ENCODE results near the gene IGSF21.
"Not testable (repeated sequence)": the region's sequence is repeated elsewhere in the genome, so short reads cannot be mapped to it uniquely, and the experiment has no call there.

IGSF21 gene

DNA sequence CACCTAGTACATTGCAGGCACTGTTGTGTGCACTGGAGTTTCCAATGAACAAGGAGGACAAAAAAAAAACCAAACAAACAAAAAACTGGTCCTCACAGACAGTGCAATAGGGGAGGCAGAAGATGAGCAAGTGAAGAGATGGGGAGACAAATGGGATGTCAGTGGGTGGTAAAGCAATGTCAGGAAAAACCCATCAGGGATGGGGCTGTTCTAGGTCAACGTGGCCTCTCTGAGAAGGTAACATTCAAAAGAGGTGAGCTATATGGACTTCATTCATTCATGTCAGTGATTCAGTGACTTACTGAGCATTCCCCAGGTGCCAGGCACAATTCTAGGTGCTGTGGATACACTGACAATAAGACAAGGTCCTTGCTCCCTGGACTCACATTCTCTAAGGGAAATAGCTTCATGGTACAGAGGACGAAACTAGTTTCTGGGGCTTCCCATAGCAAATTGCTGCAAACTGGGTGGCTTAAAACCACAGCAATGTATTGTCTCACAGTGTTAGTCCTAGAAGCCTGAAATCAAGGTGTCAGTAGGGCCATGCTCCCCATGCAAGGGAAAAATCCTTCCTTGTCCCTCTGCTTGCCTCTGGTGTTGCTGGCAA lies 232.7 kb downstream of the IGSF21 start:
- DNase-seq = no peak

DNA sequence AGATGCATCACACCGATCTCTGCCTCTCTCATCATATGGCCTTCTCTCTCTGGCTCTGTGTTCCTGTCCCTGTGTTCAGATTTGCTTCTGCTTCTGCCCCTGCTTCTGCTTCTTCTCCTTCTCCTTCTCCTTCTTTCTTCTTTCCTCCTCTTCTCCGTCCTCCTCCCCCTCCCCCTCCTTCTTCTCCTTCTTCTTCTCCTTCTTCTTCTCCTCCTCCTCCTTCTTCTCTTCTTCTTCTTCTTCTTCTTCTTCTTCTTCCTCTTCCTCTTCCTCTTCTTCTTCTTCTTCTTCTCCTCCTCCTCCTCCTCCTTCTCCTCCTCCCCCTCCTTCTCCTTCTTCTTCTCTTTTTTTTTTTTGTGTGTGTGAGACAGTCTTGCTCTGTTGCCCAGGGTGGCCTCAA lies 233.2 kb downstream of the IGSF21 start:
- no peak for DNase-seq

DNA sequence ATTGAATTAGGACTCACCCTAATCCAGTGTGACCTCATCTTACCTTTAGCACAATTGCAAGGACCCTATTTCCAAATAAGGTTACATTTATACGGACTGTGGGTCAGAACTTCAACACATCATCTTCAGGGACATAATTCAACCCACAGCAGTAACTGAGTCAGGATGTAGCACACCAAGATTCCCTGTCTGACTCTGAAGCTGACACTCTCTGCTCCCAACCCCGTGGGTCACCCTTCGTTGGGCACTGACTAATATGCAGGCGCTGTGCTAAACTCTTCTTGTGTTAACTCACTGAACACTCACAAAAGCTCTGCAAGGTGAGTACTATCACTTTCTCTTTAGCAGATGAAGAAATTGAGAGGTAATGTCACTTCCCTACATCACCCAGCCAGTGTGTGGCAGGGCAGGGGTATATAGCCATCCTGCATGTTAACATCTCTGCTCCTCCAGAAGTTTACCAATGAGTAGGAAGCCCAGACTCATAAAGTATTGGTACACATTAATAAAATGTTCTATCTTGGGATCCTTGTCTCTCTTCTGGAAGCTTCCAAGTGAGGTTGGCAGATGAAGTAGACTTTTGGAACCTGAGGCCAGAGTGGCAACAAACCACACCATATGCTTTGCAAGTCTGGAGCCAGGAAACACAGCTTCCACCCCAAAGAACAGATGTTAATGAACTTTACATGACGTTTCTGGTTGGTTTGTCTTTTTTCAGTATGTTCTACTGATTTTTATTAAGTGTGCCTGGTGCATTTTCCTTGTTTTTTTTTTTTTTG lies 233.9 kb downstream of the IGSF21 start:
- no peak for DNase-seq

DNA sequence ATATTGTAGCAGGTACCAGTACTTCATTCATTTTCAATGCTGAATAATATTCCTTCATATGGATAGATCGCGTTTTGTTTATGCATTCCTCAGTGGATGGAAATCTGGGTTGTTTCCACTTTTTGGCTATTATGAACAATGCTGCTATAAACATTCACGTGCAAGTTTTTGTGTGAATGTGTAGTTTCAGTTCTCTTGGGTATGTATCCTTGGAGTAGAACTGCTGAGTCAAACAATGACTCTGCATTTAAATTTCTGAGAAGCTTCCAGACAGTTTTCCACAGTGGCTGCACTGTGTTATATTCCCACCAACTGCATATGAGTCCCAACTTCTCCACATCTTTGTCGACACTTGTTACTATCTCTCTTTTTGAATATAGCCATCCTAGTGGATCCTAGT lies 235.1 kb downstream of the IGSF21 start:
- DNase-seq = no peak

DNA sequence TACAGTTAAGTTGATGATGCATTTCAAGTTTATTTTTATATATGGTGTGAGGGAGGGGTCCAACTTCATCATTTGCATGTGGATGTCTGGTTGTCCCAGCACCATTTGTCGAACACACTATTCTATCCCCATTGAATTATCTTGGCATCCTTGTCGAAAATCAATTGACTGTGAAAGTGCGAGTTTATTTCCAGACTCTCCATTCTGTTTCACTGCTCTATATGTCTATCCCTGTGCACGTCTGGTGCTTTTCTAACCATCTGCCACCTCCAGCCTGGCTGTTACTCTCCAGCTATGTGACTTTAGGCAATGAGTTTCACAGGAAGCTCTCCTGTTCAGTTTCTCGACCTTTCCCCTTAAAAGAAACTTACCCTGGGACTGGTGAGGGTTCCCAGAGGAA lies 236.0 kb downstream of the IGSF21 start:
- DNase-seq = no peak

DNA sequence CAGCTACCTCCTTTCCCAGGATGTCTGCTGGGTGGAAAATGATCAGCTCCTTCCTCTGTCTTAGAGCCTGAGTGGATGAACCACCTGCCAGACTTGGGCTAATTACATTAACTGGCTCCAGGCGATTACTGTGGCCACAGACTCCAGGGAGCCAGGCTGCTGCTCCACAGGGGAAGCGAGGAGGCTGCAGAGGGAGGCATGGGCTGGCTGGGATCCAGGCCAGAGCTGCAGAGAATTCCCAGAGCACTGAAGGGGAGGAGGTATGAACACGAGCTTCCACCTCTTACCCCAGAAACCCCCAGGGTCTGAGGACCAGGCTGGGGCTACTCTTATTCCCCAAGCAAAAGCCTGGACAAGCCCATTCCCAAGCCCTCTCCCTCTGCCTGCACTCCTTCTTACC lies 237.2 kb downstream of the IGSF21 start:
- peak; percentile 65 for DNase-seq

DNA sequence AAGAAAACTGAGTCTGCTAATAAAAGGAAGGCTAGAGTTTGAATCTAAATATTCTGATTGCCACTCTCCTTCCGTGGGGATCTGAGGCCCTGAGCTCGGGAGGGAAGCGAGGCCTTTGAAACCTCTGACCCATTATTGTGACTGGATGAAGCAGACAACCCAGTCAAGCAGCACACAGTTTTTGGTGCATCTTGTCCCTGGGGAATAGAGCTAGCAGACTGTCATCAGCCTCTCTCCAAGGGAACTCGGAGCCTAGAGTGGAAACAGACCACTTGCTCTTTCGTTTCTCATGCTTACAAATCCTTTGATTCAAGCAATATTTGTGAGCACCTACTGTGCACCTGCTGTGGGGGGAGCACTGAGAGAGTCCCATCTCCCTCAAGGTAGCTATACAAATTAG lies 240.0 kb downstream of the IGSF21 start:
- peak; percentile 42 for DNase-seq

DNA sequence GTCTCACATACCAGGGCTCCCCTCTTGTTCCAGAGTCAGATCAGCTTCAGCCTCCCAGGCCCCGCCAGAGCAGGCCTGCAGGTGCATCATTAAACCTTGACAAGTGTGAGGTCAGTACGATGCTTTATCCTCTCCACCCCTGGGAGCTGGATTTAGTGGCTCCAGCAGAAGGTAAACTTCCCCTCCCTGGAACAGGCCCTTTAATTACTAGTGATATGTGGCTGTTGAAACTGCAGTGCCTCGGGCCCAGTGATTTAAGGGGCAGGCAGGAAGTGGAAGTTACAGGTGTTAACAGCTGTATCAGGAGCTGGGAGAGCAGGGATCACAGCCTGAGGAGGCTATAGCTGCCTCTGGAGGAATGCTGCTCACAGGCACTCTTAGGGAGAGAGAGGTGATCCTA lies 240.8 kb downstream of the IGSF21 start:
- no peak for DNase-seq

DNA sequence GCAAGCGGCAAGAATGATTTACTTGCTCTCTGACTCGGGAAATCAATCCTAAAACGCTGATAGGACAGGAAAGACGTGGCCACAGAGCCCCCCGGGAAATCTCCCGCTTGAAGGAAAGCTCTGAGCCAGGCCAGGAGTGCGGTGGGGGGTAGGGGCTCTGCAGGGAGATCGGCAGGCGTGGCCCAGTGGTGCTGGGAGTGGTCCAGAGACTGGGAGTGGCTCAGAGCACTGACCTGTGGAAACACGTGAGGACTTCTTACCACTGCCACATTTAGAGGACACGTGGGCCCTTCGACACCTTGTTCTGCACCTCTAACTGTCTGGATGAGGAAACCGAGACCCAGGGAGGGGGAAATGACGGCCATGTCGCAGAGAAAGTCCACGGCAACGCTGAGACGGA lies 243.1 kb downstream of the IGSF21 start:
- DNase-seq = peak; percentile 19

DNA sequence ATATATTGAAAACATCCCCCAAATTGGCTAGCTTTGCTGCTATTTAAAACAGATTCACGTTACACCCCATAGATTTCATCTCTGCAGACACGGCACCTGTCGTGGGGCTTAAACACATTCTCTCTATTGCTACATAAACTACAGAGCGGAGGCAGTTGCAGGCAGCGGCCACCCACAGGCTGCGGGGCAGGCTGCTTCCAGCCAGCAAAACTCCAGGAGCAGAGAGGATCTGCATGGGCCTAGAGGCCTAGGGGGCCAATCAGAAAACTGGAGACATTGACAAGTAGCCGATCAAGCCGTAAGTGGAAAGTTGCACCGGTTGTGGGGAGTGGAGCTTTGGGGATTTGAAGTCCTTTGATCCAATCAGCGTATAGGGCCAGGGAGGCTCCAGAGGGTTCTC lies 244.1 kb downstream of the IGSF21 start:
- DNase-seq = no peak

DNA sequence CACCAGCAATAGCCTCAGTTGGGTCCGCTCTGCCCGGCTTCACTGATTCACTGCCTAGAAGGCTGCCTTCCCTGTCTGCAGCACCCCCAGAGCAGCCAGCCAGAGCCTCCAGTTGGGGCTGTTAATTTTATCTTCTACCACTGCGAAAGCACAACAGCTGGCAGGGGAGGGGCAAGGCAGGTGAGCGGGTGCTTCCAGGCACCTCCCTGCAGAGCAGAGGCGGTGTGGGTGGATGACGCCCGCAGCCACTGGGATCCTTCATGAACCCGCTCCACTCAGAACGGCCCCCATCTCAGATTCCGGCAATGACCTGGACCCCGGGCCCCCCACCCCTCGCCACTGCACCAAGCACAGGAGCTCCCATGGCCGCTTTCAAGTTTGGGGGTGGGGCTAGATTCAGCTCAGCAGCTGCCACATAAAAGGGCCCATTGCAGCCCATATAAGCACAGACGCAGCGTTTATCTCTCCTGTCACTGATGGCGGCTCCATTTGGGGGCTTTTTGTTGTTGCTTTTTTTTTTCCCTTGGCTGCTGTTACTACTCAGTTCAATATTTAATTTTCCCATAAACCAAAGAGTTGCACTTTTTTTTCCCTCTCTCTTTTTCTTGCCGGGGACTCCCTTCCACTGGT lies 245.2 kb downstream of the IGSF21 start:
- DNase-seq = no peak

DNA sequence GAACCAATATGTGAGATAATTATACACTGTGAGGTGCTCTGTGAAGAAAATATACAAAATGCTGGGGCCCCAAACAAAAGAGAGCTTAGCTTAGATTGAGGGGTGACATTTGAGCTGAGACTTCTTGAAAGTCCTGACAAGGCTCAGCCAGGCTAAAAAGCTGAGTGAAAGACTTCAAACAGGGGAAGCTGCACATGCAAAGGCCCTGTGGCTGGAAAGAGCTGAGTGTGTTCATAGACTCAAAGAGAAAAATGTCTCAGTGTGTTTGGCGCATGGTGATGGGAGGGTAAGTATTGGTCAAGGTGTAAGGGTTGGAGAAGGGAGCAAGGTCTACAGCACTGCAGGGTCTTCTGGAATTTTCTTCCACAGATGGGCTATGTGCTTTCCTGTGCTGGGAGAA lies 245.9 kb downstream of the IGSF21 start:
- no peak for DNase-seq

DNA sequence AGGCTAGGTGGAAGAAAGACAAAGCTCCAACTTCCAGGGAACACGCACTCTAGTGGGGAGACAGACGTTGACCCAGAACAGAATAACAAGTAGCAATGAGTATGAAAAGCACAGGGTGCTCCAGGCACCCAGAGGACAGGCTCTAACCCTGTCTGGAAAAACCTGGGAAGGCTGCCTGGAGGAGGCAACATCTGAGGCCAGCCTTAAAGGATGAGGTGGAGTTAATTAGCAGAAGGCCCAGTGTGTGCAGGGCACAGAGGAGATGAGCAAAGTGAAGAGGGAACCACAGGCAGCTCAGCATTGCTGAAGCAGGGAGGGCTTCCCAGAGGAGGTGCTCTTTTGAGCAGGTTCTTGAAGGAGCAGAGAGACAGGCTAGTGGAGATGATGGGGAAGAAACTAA lies 246.4 kb downstream of the IGSF21 start:
- DNase-seq = no peak

DNA sequence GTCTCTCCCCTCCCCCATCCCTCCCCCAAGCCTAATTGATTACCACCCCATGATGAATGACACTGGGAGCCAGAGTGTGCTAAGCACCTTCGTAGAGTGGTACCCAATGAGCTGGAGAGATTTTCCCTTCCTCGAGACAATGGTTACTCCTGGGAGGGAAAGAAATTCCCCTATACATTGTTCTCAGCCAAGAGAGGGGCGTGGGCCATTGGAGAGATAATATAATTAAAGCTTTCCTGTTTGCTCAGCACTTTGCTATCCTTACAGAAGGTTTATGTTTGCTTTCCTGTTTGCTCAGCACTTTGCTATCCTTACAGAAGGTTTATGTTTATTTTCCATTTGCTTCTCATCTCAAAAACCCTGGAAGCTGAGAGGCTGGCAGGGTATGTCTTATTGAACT lies 247.0 kb downstream of the IGSF21 start:
- DNase-seq = no peak

DNA sequence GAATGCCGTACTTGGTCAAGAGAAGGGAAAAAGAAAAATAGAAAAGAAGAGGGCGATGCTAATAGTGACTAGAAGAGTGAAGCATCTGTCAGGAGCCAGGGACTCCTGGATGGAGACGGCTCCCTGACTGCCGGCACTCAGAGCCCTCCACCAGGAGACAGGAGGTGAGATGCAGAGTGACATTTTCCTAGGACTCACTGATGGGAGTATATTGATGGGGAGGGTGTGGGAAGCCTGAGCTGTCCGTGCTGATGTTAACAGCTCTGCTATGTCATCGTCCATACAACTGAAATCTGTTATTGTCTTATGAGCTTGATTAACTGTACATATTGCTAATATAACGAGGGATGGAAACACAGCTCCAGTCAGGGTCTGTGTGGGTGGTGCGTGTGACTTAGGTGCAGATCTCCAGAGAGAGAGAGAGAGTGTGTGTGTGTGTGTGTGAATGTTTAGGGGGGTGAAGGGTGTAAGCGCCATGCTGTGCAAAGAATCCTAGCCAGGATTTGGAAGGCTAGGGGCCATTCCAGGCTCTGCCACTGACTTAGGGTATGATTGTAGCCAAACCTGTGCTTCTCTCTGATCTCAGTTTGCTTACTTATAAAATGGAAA lies 250.1 kb downstream of the IGSF21 start:
- DNase-seq = no peak

DNA sequence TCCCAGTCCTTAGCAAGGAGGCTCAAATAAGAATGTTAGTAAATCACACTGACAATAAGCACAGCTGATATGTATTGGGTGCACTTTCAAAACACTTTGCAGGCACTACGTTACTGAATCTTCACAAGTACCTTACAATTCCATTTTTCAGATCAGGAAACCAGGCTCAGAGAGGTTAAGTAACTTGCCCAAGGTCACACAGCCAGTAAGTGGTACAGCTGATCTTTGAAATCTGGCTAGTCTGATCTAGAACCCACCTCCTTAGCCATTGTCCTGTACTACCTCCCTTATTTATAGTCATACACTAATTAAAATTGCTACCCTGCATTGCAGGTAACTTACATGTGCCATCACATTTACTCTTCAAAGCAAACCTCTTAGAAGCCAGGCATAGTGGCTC lies 251.0 kb downstream of the IGSF21 start:
- DNase-seq = no peak

DNA sequence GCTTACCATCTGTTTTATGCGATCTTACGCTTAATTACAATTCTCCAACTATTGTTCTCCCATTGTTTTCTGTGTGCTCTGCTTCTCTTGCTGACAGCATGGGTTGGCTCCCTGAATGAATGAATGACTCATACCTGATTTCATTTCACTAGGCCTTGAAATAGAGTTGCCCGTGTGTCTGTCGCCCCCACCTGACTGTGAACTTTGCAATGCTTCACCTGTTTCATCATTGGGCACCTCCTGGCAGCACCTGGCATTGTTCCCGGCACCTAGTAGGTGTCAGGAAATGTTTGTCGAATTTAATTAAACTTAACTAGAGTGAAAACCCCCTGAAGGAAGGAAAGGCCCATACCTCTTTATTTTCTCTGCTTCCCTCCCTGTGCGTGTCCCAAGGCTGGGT lies 252.7 kb downstream of the IGSF21 start:
- DNase-seq = no peak

DNA sequence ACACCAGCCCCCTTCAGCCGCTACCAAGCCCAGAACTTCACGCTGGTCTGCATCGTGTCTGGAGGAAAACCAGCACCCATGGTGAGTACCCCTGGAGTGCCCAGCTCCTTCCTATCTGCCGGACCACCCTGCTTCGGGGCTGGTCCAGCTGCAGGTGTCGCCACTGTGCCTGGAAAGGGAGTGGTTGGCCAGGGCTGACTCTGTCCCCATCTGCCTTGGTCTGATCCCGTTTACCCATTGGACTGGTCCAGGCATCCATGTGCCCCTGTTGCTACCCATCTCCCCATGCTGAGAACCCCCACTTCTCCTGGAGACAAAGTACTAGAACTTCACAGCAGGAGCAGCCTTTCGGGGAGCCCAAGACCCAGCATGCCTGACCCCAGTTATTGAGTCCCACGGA lies 254.6 kb downstream of the IGSF21 start:
- DNase-seq = no peak

DNA sequence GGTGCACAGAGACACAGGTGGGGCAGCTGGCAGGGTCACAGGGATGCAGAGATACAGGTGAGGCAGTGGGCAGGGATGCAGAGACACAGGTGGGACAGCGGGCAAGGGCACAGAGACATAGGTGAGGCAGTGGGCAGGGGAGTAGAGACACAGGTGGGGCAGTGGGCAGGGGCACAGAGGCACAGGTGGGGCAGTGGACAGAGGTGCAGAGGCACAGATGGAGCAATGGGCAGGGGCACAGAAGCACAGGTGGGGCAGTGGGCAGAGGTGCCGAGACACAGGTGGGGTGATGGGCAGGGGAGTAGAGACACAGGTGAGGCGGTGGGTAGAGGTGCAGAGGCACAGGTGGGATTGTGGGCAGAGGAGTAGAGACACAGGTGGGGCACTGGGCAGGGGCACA lies 255.8 kb downstream of the IGSF21 start:
- no peak for DNase-seq

DNA sequence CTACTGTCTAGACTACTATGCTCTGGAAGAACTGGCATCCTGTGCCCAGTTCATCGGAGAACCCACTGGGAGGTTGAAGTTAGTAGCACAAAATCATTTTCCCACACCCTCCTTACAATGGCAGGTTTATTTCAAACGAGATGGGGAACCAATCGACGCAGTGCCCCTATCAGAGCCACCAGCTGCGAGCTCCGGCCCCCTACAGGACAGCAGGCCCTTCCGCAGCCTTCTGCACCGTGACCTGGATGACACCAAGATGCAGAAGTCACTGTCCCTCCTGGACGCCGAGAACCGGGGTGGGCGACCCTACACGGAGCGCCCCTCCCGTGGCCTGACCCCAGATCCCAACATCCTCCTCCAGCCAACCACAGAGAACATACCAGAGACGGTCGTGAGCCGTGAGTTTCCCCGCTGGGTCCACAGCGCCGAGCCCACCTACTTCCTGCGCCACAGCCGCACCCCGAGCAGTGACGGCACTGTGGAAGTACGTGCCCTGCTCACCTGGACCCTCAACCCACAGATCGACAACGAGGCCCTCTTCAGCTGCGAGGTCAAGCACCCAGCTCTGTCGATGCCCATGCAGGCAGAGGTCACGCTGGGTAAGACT lies 257.6 kb downstream of the IGSF21 start:
- no peak for DNase-seq

DNA sequence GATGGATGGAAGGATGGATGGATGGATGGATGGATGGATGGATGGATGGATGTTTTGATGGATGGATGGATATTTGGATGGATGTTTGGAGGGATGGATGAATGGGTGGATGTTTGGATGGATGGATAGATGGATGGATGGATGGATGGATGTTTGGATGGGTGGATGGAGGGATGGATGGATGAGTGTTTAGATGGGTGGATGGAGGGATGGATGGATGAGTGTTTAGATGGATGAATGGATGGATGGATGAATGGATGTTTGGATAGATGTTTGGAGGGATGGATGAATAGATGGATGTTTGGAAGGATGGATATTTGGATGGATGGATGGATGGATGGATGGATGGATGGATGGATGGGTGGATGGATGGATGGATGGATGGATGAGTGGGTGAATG lies 264.9 kb downstream of the IGSF21 start:
- DNase-seq = not testable (repeated sequence)

DNA sequence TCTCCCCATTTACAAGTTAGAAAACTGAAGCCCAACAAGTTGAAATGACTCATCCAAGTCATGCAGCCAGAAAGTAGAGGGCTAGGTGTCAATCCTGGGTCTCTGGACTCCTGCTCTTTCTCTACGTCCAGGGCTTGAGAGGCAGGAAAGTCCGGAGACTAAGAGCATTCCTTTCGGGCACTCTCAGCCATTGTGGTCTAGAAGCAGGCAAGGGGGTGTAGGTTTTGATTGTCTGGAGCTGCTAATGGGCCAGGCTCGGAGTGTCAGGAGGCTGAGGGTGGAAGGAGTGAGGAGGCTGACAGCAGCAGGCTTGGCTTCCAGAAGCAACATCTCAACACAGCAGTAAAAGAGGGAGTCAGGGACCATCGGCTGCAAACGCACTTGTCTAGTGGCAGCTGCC lies 265.6 kb downstream of the IGSF21 start:
- peak; percentile 14 for DNase-seq

DNA sequence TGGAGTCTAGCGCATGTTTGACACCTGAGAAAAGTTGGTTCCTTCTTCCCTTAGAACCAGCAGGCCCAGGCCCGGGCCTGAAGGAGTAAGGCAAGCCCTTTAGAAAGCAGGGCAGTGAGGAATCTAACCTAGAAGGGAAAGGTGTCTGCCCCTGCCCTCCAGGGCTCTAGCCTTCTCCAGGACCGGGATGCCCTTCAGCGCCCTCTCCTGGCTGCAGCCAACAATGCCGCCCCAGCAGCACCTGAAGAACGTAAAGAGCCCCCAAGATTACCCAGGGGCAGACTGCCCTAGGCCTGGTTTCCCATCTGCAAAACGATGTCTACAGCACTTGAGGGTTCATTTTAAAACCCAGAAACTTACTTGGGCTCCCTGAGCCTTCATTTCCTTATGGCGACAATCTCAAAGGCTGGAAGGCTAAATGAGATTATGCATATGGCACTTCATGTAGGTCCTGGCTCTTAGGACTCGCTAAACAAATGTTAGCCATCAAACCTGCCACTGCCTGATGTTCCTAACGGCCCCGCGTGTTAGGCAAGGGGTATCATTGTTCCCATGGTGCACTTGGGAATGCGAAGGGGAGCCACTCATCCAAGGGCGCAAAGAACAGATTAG lies 266.4 kb downstream of the IGSF21 start:
- peak; percentile 45 for DNase-seq

Measured in eye (tissue), 1 donor.